Astrocyte of the cerebellum (primary cell): Measurements from ENCODE around the gene PDS5B.
"Not testable (repeated sequence)": the region's sequence is repeated elsewhere in the genome, so short reads cannot be mapped to it uniquely, and the experiment has no call there.

Experiments
- DNase-seq: peaks from one replicate; pipeline ENCODE4 v3.0.0-alpha.2; 2011; ENCODE audit warnings: low read depth
- H3K4me3 ChIP-seq: 2 replicates; pipeline ENCODE4 v1.5.1; 2011; ENCODE audit warnings: mild to moderate bottlenecking, low read depth, low read length, moderate library complexity
- CTCF ChIP-seq: IDR thresholded peaks from 2 replicates; pipeline ENCODE4 v1.5.1; 2012; ENCODE audit warnings: low read length, low read depth, moderate library complexity, mild to moderate bottlenecking; ENCODE audit errors: missing control alignments
- in situ Hi-C: cut with HindIII; loops from 2 replicates; pipeline ENCODE4 v1.10.0; 2017; ENCODE audit warnings: low sequenced_read_pairs

PDS5B gene

GRCh38 chr13:32545083-32545482 lies 41.2 kb upstream of the PDS5B start:
- no peak for TF ChIP-seq CTCF
- DNase-seq: no peak
- in situ Hi-C loops: no loop called here

DNA sequence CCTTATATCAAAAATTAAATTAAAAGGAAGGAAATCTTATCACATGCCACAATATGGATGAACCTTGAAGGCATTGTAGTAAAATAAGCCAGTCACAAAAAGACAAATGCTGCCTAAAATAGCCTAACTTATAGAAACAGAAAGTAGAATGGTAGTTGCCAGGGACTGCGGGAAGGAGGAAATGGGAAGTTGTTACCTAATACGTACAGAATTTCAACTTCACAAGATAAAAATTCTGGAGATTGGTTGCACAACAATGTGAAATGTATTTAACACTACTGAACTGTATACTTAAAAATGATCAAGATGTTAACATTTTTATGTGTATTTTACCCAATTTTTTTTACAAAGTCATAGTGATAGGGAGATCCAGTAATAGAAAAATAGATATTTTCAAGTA lies 37.4 kb upstream of the PDS5B start:
- H3K4me3 ChIP-seq: no peak overlapping the region
- in situ Hi-C loops: no loop called here
- no peak for TF ChIP-seq CTCF

More at GRCh38 chr13:32545083-32545482, 41.2 kb upstream of the PDS5B start:
- H3K4me3 ChIP-seq: no peak overlapping the region

GRCh38 chr13:32549788-32550187 lies 36.5 kb upstream of the PDS5B start:
- TF ChIP-seq CTCF: no peak
- H3K4me3 ChIP-seq: no peak overlapping the region
- in situ Hi-C loops: no loop called here
- no peak for DNase-seq

More for the DNA sequence above, 37.4 kb upstream of the PDS5B start:
- no peak for DNase-seq

GRCh38 chr13:32553720-32554119 lies 32.5 kb upstream of the PDS5B start:
- no peak for DNase-seq
- no peak for TF ChIP-seq CTCF
- no peak overlapping the region for H3K4me3 ChIP-seq
- in situ Hi-C loops: no loop called here

DNA sequence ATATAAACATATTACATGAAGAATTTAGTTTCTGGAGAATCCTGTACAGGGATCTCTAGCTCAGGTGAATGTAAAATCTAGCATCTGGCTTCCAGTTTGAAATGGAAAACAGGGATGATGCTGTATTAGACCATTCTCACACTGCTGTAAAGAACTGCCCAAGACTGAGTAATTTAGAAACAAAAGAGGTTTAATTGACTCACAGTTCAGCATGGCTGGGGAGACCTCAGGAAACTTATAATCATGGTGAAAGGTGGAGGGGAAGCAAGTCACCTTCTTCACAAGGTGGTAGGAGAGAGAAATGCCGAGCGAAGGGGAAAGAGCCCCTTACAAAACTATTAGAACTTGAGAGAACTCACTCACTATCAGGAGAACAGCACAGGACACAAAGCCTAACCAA lies 30.6 kb upstream of the PDS5B start:
- in situ Hi-C loops: no loop called here
- no peak for DNase-seq
- H3K4me3 ChIP-seq: no peak overlapping the region
- TF ChIP-seq CTCF: no peak

DNA sequence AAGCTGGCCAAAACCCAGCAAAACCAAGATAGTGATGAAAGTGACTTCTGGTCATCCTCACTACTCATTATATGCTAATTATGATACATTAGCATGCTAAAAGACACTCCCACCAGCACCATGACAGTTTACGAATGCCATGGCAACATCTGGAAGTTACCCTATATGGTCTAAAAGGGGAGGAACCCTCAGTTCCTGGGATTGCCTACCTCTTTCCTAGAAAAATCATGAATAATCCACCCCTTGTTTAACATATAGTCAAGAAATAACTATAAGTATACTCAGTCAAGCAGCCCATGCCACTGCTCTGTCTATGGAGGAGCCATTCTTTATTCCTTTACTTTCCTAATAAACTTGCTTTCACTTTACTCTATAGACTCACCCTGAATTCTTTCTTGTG lies 25.4 kb upstream of the PDS5B start:
- DNase-seq, H3K4me3 ChIP-seq, in situ Hi-C loops: not testable (repeated sequence)

- DNase-seq, H3K4me3 ChIP-seq, in situ Hi-C loops: not testable (repeated sequence)
Observed at GRCh38 chr13:32575687-32576086, 10.6 kb upstream of the PDS5B start.

GRCh38 chr13:32577032-32577431 lies 9.2 kb upstream of the PDS5B start:
- no peak for TF ChIP-seq CTCF
- in situ Hi-C loops: no loop called here
- H3K4me3 ChIP-seq: no peak overlapping the region
- no peak for DNase-seq
